PFSK-1 (cell line): ENCODE data around the gene SLC15A1.

Experiments
- FOXP2 ChIP-seq: optimal IDR thresholded peaks from 2 replicates; pipeline ENCODE3; 2011; ENCODE audit warnings: borderline replicate concordance, control low read depth, inconsistent platforms; ENCODE audit not compliant: insufficient read depth; ENCODE audit errors: extremely low read length, extremely low read depth
- POLR2AphosphoS5 ChIP-seq: IDR thresholded peaks from 2 replicates; pipeline ENCODE4 v1.6.1; 2012; ENCODE audit warnings: low read depth, mild to moderate bottlenecking, control low read depth, low read length, moderate library complexity
- REST ChIP-seq, 2 experiments: IDR thresholded peaks; 2 replicates each; pipeline versions ENCODE4 v1.6.1 to v1.8.0; 2011 to 2012; ENCODE audit warnings: low read depth in 2 of 2, low read length in 2 of 2, control low read depth in 1 of 2, inconsistent platforms in 1 of 2, mild to moderate bottlenecking in 1 of 2, moderate library complexity in 1 of 2; ENCODE audit not compliant: insufficient read depth in 1 of 2
- SIN3A ChIP-seq: IDR thresholded peaks from 2 replicates; pipeline ENCODE4 v1.6.1; 2012; ENCODE audit warnings: mild to moderate bottlenecking, low read length, moderate library complexity, borderline replicate concordance; ENCODE audit not compliant: insufficient read depth
- TAF1 ChIP-seq: IDR thresholded peaks from 2 replicates; pipeline ENCODE4 v1.6.1; 2012; ENCODE audit warnings: low read length, control low read depth, borderline replicate concordance; ENCODE audit not compliant: insufficient read depth

The SLC15A1 gene

DNA sequence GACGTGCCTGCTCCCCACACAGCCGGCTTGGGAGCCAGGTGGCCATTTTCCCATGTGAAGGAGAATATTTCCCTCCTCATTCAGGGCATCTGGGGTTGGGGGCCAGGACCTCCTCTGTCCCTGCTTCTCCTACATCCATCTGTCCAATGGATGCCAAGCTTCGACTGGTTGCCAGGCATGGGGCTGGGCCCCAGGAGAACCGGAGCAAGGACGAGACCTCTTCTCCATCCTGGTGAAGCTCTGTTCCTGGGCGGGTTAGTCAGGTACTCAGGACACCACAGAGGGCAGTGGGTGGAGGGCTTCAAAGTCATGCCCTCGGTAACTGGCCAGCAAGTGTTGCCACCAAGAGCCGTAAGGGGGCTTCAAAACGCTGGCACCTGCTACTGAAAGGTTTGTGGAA is 22.3 kb upstream of the SLC15A1 start:
- no peak for TF ChIP-seq FOXP2
- no peak for TF ChIP-seq SIN3A
- TF ChIP-seq TAF1, result no peak
- TF ChIP-seq POLR2AphosphoS5, result no peak
- no peak for TF ChIP-seq REST (IDR thresholded peaks at IDR 0.05; ENCODE audit: insufficient read depth in 1 of 2, low read depth in 2 of 2, low read length in 2 of 2)

DNA sequence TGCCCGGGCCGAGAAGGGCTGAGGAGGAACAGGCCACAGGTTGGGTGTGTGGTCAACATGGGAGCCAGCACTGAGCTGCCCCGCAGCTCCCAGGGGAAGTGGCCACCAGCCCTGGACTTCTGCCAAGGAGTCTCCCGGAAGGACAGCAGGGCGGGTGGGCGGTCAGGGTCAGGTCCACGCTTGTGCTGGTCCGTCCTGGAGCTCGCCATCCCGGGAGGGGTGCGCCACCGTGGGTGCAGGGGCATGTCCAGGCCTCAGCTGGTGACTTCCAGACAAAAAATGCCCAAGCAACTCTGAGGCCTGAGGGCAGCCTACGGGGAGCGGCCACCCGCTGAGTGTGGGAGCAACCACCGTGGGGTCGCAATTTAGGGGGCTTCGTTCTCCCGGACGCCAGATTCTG is 21.4 kb upstream of the SLC15A1 start:
- TF ChIP-seq REST (IDR thresholded peaks at IDR 0.05; ENCODE audit: insufficient read depth in 1 of 2, low read depth in 2 of 2, low read length in 2 of 2), result no peak
- no peak for TF ChIP-seq SIN3A
- TF ChIP-seq FOXP2, result no peak
- TF ChIP-seq TAF1, result no peak

DNA sequence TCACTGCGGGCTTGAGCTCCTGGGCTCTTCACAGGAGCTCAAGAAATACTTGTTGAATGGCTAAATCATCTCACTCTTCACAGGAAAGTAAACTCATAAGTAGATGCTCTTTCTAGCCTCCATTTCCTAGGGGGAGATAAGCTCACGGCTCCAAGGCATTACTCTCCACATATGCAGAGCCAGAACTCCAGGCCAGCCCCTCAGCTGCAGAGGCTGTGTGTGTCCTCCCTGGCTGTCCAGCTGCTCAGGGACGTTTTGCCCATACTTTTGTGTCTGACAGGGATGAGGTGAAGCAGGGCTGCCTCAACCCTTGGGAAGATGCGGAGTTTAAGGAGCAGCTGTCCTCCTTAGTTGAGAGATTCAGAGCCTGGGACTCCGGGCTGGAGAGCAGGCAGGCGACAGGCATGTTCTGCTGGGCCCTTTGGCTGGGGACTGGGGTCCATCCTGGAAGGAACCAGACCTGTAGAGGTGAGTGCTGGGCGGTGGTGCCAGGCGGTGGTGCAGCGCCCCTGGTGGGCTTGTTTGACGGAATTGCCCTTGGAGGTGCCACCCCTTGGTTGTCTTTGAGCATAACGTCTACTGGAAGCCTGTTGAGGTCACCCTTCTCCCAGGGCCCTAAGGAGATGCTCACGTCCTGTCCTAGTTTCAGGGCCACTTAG is 20.5 kb upstream of the SLC15A1 start:
- TF ChIP-seq SIN3A, result no peak
- TF ChIP-seq REST (IDR thresholded peaks at IDR 0.05; ENCODE audit: insufficient read depth in 1 of 2, low read depth in 2 of 2, low read length in 2 of 2), result no peak
- TF ChIP-seq TAF1, result no peak
- TF ChIP-seq POLR2AphosphoS5, result no peak
- TF ChIP-seq FOXP2, result no peak

DNA sequence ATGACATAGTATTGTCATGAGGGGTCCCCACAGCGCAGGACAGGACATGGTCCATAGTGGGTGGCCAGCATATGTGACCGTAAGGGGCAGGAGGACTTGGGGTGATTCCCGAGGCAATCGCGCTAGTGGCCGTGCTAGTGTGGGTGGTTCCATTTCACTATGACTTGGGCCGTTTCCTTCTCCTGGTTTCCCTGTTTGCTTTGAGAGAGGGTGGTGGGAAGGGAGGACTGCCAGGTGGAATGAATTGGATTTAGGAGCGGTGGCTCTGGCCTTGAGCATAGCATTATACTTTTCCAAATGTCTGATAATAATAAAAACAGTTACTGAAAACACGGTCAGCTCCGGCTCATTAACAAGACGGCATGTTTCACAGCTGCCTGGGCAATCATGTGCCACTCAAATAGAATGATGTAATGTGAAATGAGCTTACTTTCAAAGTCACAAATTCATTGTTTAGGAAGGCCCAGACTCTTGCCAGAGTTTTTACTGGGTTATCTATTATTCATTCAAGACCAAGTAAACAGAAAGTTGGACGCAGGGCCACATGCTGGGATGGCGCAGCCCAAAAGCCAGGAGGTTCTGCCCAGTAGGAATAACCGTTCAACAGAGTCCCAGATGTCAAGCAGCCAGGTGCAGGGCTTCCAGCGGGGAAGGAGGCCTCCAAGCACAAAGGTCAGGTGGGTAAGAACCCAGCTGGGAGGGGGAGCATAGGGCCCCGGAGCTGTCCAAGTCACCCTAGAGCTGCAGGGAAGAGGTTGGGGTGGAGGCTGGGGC is 19.6 kb upstream of the SLC15A1 start:
- TF ChIP-seq SIN3A (no peak), FOXP2 (no peak), TAF1 (no peak), REST (IDR thresholded peaks at IDR 0.05; ENCODE audit: insufficient read depth in 1 of 2, low read depth in 2 of 2, low read length in 2 of 2) (no peak), POLR2AphosphoS5 (no peak)
